ENCODE results near the gene PRPSAP2. TPM values are rescaled to one million over a fixed set of nuclear protein-coding genes. Genes with fewer than 3 reads are reported as not detected.
"Not testable (repeated sequence)": the region's sequence is repeated elsewhere in the genome, so short reads cannot be mapped to it uniquely, and the experiment has no call there.

Gene PRPSAP2
- total RNA-seq, 2 donors from 2014 or later = 34.8 to 35.9 TPM

DNA sequence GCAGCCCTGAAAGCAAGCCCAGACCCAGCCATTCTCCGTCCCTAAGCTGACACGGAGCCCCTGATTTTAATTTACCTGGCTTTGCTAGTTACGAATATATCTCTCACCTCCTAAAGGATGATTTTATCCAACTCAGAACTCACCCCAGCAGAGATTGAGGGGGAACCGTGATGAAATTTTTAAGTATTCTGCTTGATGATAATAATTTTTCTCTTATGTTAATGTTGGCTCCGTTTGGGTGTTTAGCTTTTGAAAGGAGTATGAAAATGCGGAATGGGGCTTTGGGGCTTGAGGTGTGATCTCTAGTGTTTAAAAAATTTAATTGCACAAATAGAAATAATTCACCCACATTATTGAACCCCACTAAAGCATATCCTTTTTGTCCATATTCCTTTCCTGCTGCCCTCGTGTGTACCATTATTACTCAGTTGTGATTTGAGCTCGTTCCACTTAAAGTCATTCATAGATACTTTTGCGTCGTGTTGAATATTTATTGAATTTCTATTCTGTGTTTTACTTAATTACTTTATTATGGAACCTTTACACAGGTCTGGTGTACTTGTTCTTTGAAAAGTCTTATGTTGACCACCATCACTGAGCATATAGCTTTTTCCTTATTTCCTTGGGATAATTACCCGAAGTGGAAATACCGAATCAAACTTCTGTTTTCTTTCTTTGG, 775 bp downstream of the PRPSAP2 start:
- H3K27ac ChIP-seq = peak overlapping the region; percentile 81
- H3K27me3 ChIP-seq = no peaks in the 10 kb centered on the region
- H3K4me1 ChIP-seq = no peaks in the 10 kb centered on the region
- peak overlapping the region; percentile 65 to 85 for H3K9ac ChIP-seq (ENCODE audit: low read depth in 2 of 2, low read length in 2 of 2)
- no peak for DNase-seq
- H3K4me3 ChIP-seq = peak overlapping the region; percentile 95
- TF ChIP-seq, protein P1, sequence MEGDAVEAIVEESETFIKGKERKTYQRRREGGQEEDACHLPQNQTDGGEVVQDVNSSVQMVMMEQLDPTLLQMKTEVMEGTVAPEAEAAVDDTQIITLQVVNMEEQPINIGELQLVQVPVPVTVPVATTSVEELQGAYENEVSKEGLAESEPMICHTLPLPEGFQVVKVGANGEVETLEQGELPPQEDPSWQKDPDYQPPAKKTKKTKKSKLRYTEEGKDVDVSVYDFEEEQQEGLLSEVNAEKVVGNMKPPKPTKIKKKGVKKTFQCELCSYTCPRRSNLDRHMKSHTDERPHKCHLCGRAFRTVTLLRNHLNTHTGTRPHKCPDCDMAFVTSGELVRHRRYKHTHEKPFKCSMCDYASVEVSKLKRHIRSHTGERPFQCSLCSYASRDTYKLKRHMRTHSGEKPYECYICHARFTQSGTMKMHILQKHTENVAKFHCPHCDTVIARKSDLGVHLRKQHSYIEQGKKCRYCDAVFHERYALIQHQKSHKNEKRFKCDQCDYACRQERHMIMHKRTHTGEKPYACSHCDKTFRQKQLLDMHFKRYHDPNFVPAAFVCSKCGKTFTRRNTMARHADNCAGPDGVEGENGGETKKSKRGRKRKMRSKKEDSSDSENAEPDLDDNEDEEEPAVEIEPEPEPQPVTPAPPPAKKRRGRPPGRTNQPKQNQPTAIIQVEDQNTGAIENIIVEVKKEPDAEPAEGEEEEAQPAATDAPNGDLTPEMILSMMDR (IDR thresholded peaks at IDR 0.05) = no peak
- H3K36me3 ChIP-seq = no peaks in the 10 kb centered on the region
- intact Hi-C loops (cut with DNase I) = no loop called here
- no peaks in the 10 kb centered on the region for H3K9me3 ChIP-seq

DNA sequence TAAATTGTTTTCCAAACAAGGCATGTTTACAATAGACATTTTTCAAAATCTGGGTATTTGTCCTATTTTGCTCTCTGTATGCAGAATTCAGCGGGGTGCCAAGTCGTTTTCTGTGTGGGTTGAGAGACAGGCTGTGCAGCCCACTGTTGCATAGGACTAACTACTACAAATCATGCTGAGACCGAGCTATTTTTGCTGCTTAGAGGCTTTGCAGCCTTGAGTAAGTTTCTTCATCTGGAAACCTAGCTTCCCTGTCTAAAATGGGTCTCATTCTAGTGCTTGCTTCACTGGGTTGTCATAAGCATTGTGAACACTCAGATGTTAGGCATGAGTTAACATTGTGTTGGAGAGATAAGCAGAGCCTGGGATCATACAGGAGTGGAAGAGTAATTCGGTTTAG, 1.3 kb downstream of the PRPSAP2 start:
- Histone ChIP-seq H3K9me3 (no peaks in the 10 kb centered on the region), H3K27me3 (no peaks in the 10 kb centered on the region), H3K4me3 (no peak overlapping the region), H3K9ac (ENCODE audit: low read depth in 2 of 2, low read length in 2 of 2) (no peak overlapping the region), H3K4me1 (no peaks in the 10 kb centered on the region), H3K27ac (no peak overlapping the region), H3K36me3 (no peaks in the 10 kb centered on the region)
- TF ChIP-seq, protein P1 (IDR thresholded peaks at IDR 0.05) = no peak
- no peak for DNase-seq
- intact Hi-C loops (cut with DNase I) = no loop called here

DNA sequence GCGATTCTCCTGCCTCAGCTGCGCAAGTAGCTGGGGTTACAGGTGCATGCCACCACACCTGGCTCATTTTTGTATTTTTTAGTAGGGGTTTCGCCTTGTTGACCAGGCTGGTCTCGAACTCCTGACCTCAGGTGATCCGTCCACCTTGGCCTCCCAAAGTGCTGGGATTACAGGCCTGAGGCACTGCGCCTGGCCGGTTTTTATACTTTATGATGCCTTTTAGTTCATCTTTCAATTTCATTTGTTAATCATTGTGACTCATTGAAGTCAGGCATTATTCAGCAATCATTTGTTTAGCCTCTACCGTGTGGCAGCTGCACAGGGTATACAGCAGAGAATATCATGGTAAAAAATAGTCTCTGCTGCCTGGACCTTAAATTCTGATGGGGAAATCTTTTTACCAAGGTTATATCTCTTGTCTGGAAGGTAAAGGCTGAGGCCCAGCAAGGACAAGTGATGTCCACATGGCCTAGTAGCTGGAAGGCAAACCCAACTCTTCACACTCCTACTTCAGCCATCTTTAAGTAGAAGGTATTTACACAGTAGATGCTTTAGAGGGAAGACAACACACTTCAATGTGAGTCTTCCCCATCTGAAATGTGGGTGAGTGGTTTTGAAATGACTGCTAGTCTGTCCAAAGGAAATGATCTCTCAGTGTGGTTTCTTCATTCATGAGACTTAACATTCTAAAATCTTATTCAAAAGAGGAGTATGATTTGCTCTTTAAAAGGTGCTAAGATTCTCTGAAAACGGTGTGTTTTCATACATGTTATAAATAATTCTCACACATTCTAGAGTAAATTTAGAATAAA, 2.4 kb downstream of the PRPSAP2 start:
- Histone ChIP-seq H3K9me3 (no peaks in the 10 kb centered on the region), H3K4me3 (no peak overlapping the region), H3K9ac (ENCODE audit: low read depth in 2 of 2, low read length in 2 of 2) (no peak overlapping the region), H3K36me3 (no peaks in the 10 kb centered on the region), H3K27ac (no peak overlapping the region), H3K27me3 (no peaks in the 10 kb centered on the region), H3K4me1 (no peaks in the 10 kb centered on the region)
- peak; percentile 9 for DNase-seq
- intact Hi-C loops (cut with DNase I) = no loop called here
- TF ChIP-seq, protein P1 (IDR thresholded peaks at IDR 0.05) = no peak

DNA sequence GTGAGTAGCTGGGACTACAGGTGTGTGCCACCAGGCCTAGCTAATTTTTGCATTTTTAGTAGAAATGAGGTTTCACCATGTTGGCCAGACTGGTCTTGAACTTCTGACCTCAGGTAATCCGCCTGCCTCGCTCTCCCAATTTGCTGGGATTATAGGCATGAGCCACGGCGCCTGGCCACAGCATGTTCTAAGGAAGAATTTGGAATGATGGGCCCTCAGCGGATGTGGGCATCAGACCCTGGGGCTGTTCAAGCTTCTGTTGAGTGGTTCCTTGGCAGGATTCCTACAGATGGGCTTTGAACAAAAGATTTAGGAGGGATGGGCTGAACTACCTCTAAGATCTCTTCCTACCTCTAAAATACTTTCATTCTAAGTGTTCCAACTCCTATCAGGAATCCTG, 4.1 kb downstream of the PRPSAP2 start:
- intact Hi-C loops (cut with DNase I) = no loop called here
- peak; percentile 7 for DNase-seq

DNA sequence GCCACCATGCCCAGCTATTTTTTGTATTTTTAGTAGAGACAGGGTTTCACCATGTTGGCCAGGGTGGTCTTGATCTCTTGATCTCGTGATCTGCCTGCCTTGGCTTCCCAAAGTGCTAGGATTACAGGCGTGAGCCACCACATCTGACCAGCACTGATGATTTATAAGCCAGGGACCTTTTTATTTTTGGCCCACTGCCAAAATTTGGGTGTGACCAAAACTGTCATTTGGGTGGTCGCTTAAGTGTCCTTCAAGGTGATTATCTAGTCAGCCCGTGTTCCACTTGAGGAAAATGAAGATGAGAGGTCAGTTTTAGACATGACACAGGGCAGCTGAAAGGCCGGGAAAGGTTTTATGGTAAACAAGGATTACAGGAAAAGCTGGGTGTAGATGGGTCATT, 7.1 kb downstream of the PRPSAP2 start:
- H3K27me3 ChIP-seq; intact Hi-C loops (cut with DNase I); H3K9me3 ChIP-seq; H3K36me3 ChIP-seq; H3K9ac ChIP-seq (ENCODE audit: low read depth in 2 of 2, low read length in 2 of 2); DNase-seq; H3K27ac ChIP-seq; H3K4me1 ChIP-seq; H3K4me3 ChIP-seq: not testable (repeated sequence)

More for the DNA sequence above, 4.1 kb downstream of the PRPSAP2 start:
- Histone ChIP-seq H3K27ac (no peak overlapping the region), H3K9me3 (no peaks in the 10 kb centered on the region), H3K4me3 (no peak overlapping the region), H3K4me1 (no peaks in the 10 kb centered on the region), H3K36me3 (no peaks in the 10 kb centered on the region), H3K27me3 (no peaks in the 10 kb centered on the region), H3K9ac (ENCODE audit: low read depth in 2 of 2, low read length in 2 of 2) (no peak overlapping the region)
- TF ChIP-seq, protein P1 (IDR thresholded peaks at IDR 0.05) = no peak

Data from colonic mucosa (tissue), 4 donors.